IPS-NIHi7 (cell line): ENCODE measurements around the gene SLC25A11.
"Not testable (repeated sequence)": the region's sequence is repeated elsewhere in the genome, so short reads cannot be mapped to it uniquely, and the experiment has no call there.

ENCODE experiments used
- DNase-seq: peaks from one replicate; pipeline ENCODE4 v3.0.0; 2012; ENCODE audit warnings: mixed read lengths; ENCODE audit errors: extremely low spot score

The SLC25A11 gene

DNA sequence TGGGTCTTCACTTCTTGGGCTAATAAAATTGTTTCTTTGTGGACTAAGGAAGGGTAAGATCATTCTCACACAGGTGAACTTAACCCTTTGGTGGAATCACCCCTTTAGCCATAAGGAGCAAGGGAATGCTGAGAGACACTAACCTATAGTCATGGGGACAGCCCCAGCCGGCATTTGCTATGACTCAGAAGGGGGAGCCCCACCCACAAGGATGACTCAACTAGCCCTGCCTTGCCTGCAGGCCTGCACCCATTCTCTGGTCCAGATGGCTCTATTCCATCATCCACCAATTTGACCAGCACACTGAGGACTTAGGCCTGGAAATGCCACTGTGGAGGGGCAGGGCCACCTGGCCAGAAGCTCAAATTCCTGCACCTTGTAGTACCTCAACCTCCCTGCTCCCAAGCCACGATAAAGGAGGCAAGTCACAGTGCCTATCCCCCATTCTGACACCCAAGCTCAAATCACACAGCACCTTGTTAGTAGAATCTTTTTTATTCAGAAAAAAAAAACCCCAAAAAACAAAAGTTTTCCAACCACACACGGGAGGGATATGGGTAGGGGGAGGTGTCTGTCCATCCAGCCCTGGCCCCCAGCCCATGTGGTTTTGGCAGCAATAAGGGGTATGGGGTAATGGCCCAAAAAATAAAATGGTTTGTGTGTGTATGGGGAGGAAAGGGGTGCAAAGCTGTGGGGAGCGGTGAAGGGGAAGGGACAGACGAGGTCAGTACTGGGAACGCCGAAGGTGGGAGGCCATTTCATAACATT, 5.5 kb upstream of the SLC25A11 start:
- peak; percentile 43 for DNase-seq

GRCh38 chr17:4944554-4945175, 4.8 kb upstream of the SLC25A11 start:
- no peak for DNase-seq

DNA sequence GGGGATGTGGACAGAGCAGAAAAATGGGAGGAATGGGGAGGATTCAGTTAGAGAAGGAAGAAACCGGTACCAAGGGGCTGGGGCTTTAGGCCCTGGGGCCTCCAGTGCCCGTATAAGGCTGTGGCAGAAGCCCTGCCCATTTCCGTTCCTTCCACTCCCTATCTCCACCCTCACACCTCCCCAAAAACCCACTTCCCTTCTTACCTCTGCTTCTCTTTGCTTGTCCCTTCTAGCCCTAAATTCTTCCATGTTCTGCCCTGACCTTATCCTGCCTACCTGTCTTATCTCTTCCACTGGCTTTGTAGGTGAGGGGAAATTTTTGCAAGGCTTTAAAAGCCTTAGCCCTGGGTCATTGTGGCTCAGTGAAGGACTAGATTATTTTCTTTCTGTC, 4.3 kb upstream of the SLC25A11 start:
- no peak for DNase-seq

- no peak for DNase-seq
Measured at GRCh38 chr17:4942760-4943508, 3.1 kb upstream of the SLC25A11 start.

DNA sequence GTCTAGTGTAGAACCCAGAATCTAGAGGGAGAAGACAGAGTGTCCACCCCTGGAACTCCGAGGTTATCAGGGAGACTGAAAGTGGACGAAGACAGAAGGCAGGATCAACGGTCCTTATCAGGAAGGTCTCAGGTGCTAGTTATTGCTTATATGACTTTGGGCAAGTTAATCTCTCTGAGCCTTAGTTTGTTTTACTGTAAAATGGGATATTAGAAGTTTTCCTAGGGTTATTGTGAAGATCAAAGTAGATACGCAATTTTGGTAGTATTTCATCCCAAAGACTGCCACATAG, 1.4 kb upstream of the SLC25A11 start:
- no peak for DNase-seq

GRCh38 chr17:4940555-4941318, 891 bp upstream of the SLC25A11 start:
- peak; percentile 76 for DNase-seq

- DNase-seq, result peak; percentile 26
Measured at GRCh38 chr17:4939546-4939795, 375 bp downstream of the SLC25A11 start.

- no peak for DNase-seq
Measured at GRCh38 chr17:4938688-4939545, 929 bp downstream of the SLC25A11 start.

GRCh38 chr17:4938069-4938491, 1.8 kb downstream of the SLC25A11 start:
- DNase-seq, result no peak

GRCh38 chr17:4937553-4937952, 2.3 kb downstream of the SLC25A11 start:
- DNase-seq, result no peak

DNA sequence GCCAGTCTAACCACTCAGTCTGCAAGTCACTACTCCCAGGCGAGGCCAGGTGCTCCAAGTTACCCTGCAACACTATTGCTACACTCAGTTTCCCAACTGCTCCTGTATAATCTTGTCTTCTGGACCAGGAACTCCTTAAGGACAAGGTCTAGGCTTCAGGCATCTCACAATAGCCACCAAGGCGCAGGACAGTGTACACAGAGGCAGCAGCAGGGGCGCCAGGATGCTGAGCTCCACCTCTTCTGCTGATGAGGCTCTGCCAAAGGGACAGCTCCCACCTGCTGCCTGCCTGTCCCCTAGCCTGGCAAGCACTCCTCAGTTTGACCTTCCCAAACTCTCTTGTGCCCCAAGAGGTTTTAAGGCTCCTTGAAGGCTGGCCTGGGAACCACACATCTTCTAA, 3.4 kb downstream of the SLC25A11 start:
- no peak for DNase-seq

GRCh38 chr17:4935650-4936049, 4.2 kb downstream of the SLC25A11 start:
- no peak for DNase-seq

DNA sequence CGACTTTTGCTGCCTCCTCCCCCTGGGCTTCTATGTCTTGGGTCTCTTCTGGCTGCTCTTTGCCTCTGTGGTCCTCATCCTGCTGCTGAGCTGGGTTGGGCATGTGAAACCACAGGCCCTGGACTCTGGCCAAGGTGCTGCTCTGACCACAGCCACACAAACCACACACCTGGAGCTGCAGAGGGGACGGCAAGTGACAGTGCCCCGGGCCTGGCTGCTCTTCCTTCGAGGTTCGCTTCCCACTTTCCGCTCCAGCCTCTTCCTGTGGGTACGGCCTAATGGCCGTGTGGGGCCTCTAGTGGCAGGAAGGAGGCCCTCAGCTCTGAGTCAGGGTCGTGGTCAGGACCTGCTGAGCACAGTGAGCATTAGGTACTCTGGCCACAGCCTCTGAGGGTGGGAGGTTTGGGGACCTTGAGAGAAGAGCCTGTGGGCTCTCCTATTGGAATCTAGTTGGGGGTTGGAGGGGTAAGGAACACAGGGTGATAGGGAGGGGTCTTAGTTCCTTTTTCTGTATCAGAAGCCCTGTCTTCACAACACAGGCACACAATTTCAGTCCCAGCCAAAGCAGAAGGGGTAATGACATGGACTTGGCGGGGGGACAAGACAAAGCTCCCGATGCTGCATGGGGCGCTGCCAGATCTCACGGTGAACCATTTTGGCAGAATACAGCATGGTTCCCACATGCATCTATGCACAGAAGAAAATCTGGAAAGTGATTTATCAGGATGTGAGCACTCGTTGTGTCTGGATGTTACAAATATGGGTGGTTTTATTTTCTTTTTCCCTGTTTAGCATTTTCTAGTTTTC, 5.5 kb downstream of the SLC25A11 start:
- peak; percentile 66 for DNase-seq

DNA sequence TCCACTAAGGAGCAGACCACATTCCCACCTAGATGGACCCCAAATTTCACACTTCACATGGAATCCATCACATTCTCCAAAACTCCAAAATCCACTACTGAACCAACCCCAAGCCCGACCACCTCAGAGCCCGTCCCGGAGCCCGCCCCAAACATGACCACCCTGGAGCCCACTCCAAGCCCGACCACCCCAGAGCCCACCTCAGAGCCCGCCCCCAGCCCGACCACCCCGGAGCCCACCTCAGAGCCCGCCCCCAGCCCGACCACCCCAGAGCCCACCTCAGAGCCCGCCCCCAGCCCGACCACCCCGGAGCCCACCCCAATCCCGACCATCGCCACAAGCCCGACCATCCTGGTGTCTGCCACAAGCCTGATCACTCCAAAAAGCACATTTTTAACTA, 6.2 kb downstream of the SLC25A11 start:
- no peak for DNase-seq

GRCh38 chr17:4932756-4933155, 7.1 kb downstream of the SLC25A11 start:
- no peak for DNase-seq

DNA sequence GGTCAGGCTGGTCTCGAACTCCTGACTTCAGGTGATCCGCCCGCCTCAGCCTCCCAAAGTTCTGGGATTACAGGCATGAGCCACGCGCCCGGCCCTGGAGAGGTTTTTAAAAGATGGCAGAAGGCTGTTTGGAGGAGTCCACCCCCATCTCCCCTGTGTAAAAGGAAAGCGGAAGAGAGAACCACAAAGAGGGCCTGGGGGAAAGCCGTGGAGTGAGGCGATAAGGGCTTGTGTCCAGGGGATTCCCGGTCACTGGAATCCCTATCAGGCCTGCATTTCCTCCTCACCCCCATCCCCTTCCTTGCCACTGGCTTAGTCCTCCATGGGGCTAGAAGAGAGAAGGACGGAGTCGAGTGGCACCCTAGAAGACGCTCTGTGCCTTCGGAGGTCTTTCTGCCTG, 7.9 kb downstream of the SLC25A11 start, which contains the start of gene GP1BA:
TSS of gene GP1BA (plus strand) at position 315 of the 400 bp plus-strand sequence. CDS start 328 bp downstream, outside the sequence.
- DNase-seq, result no peak

DNA sequence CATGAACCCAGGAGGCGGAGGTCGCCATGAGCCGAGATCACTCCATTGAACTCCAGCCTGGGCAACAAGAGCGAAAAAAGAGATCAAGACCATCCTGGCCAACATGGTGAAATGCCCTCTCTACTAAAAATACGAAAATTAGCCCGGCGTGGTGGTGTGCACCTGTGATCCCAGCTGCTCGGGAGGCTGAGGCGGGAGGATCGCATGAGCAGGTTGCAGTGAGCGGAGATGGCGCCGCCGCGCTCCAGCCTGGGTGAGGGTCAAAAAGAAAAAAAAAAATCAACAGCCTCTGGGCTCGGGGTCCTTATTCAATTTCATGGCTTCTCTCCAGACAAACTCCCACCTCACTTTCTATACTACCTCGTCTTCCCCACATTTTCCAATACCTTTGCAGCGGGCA, 11.0 kb downstream of the SLC25A11 start:
- DNase-seq, result no peak

DNA sequence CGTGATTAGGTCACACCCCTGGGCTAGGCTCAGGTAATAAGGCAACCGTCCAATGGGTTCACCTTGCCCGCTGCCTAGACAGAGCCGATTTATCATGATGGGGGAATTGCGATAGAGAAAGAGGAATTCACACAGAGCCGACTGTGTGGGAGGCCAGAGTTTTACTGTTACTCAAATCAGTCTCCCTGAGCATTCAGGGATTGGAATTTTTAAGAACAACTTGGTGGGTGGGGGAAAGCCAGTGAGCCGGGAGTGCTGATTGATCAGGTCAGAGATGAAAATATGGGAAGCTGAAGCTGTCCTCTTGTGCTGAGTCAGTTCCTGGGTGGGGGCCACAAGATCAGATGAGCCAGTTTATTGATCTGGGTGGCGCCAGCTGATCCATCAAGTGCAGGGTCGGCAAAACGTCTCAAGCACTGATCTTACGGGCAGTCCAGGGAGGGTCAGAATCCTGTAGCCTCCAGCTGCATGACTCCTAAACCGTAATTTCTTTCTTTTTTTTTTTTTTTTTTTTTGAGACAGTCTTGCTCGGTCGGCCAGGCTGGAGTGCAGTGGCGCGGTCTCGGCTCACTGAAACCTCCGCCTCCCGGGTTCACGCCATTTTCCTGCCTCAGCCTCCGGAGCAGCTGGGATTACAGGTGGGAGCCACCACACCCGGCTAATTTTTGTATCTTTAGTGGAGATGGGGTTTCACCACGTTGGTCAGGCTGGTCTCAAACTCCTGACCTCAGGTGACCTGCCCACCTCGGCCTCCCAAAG, 13.1 kb downstream of the SLC25A11 start:
- not testable (repeated sequence) for DNase-seq

- no peak for DNase-seq
Measured at GRCh38 chr17:4921320-4921719, 18.5 kb downstream of the SLC25A11 start.
